GM23338 (cell line): ENCODE data around the gene DRGX. TPM values are rescaled to one million over a fixed set of nuclear protein-coding genes. Genes with fewer than 3 reads are reported as not detected.

Experiments used
- ATAC-seq: fragments of 200-7000 bp; cut with Tn5 transposase; 3 replicates; pipeline ENCODE4 v1.9.1; 2020
- DNase-seq: peaks from one replicate; pipeline ENCODE4 v3.0.0-alpha.2; 2015; ENCODE audit warnings: low spot score
- H2AFZ ChIP-seq: fragments of 200-600 bp; sonication (generic); 2 replicates; pipeline ENCODE4 v1.8.0; 2016; ENCODE audit warnings: antibody characterized with exemption, mild to moderate bottlenecking, moderate library complexity
- H3F3A ChIP-seq: fragments of 200-600 bp; sonication (generic); replicated peaks from 2 replicates; pipeline ENCODE4 v1.8.0; 2017; ENCODE audit warnings: antibody characterized with exemption, mixed run types, low read depth
- H3K27ac ChIP-seq: fragments of 200-600 bp; sonication (generic); 2 replicates; pipeline ENCODE4 v1.6.1; 2016; ENCODE audit warnings: low read depth
- H3K27me3 ChIP-seq: fragments of 200-600 bp; sonication (generic); 2 replicates; pipeline ENCODE4 v1.8.0; 2016; ENCODE audit warnings: mild to moderate bottlenecking, mixed run types, moderate library complexity; ENCODE audit not compliant: insufficient read depth
- H3K36me3 ChIP-seq: fragments of 200-600 bp; sonication (generic); 2 replicates; pipeline ENCODE4 v1.8.0; 2016; ENCODE audit warnings: mild to moderate bottlenecking; ENCODE audit not compliant: insufficient read depth
- H3K4me1 ChIP-seq: fragments of 200-600 bp; sonication (generic); 2 replicates; pipeline ENCODE4 v1.8.0; 2016; ENCODE audit warnings: mild to moderate bottlenecking, moderate library complexity; ENCODE audit not compliant: insufficient read depth
- H3K4me2 ChIP-seq: fragments of 200-600 bp; sonication (generic); 2 replicates; pipeline ENCODE4 v1.7.1; 2017; ENCODE audit warnings: mixed run types
- H3K4me3 ChIP-seq: fragments of 200-600 bp; sonication (generic); 2 replicates; pipeline ENCODE4 v1.6.1; 2016; ENCODE audit warnings: mixed run types
- H3K79me2 ChIP-seq: fragments of 200-600 bp; sonication (generic); replicated peaks from 2 replicates; pipeline ENCODE4 v1.8.0; 2017; ENCODE audit warnings: mild to moderate bottlenecking; ENCODE audit not compliant: insufficient read depth
- H3K9me2 ChIP-seq: fragments of 200-600 bp; sonication (generic); 2 replicates; pipeline ENCODE4 v1.8.0; 2017; ENCODE audit not compliant: insufficient read depth
- H4K20me1 ChIP-seq: fragments of 200-600 bp; sonication (generic); replicated peaks from 2 replicates; pipeline ENCODE4 v1.8.0; 2017; ENCODE audit warnings: mild to moderate bottlenecking; ENCODE audit not compliant: insufficient read depth
- H3K27ac Mint-ChIP-seq: 2 replicates; pipeline ENCODE4 v1.8.0; 2020; ENCODE audit warnings: inconsistent platforms, mild to moderate bottlenecking, moderate library complexity, mixed read lengths
- H3K27me3 Mint-ChIP-seq: 3 replicates; pipeline ENCODE4 v1.8.0; 2022; ENCODE audit warnings: low read depth, mild to moderate bottlenecking, moderate library complexity, mixed read lengths, inconsistent platforms; ENCODE audit not compliant: insufficient read depth, poor library complexity
- H3K36me3 Mint-ChIP-seq: 3 replicates; pipeline ENCODE4 v1.8.0; 2021; ENCODE audit warnings: low read depth, mild to moderate bottlenecking, inconsistent platforms, moderate library complexity, mixed read lengths
- H3K4me1 Mint-ChIP-seq: 3 replicates; pipeline ENCODE4 v1.8.0; 2020; ENCODE audit warnings: mild to moderate bottlenecking, inconsistent platforms, mixed read lengths
- H3K4me3 Mint-ChIP-seq: 3 replicates; pipeline ENCODE4 v1.8.0; 2021; ENCODE audit warnings: moderate library complexity, mild to moderate bottlenecking, inconsistent platforms, mixed read lengths
- H3K9me3 Mint-ChIP-seq: 3 replicates; pipeline ENCODE4 v1.8.0; 2020; ENCODE audit warnings: moderate library complexity, mild to moderate bottlenecking, inconsistent platforms, mixed read lengths
- CREB1 ChIP-seq: fragments of 250-450 bp; sonication (Bioruptor Pico); IDR thresholded peaks from 2 replicates; pipeline ENCODE4 v1.5.0; 2020; ENCODE audit warnings: low read depth, mild to moderate bottlenecking, moderate library complexity
- EZH2 ChIP-seq: fragments of 200-600 bp; sonication (generic); IDR thresholded peaks from one replicate; pipeline ENCODE4 v1.8.0; 2017; ENCODE audit warnings: antibody characterized with exemption, mild to moderate bottlenecking, low read depth; ENCODE audit not compliant: unreplicated experiment
- EZH2phosphoT487 ChIP-seq: fragments of 200-600 bp; sonication (generic); IDR thresholded peaks from one replicate; pipeline ENCODE4 v1.8.1; 2018; ENCODE audit warnings: antibody characterized with exemption; ENCODE audit not compliant: unreplicated experiment
- JUNB ChIP-seq: IDR thresholded peaks from one replicate; pipeline ENCODE4 v1.6.1; 2016; ENCODE audit warnings: antibody characterized with exemption; ENCODE audit not compliant: unreplicated experiment
- NANOG ChIP-seq: IDR thresholded peaks from 2 replicates; pipeline ENCODE4 v1.6.1; 2016; ENCODE audit warnings: antibody characterized with exemption, borderline replicate concordance
- POLR2AphosphoS5 ChIP-seq: IDR thresholded peaks from 2 replicates; pipeline ENCODE4 v1.6.1; 2016; ENCODE audit warnings: antibody characterized with exemption, low read depth
- STAT1 ChIP-seq: IDR thresholded peaks from one replicate; pipeline ENCODE4 v1.6.1; 2016; ENCODE audit warnings: antibody characterized with exemption; ENCODE audit not compliant: unreplicated experiment
- ZNF114 ChIP-seq: fragments of 250-450 bp; sonication (Bioruptor Pico); IDR thresholded peaks from 2 replicates; pipeline ENCODE4 v1.5.0; 2020; ENCODE audit warnings: mild to moderate bottlenecking, moderate library complexity
- ZNF331 ChIP-seq: fragments of 250-450 bp; sonication (Bioruptor Pico); IDR thresholded peaks from 2 replicates; pipeline ENCODE4 v1.5.0; 2020; ENCODE audit warnings: low read depth, mild to moderate bottlenecking, moderate library complexity
- polyA plus RNA-seq: library from polyadenylated mRNA; unstranded; fragments of >200 nt; fragmentation: Nextera tagmentation; extraction: Ambion mirVana; gene quantifications from 2 replicates; pipeline ENCODE4 v1.2.1, GENCODE V29; 2016
- total RNA-seq: library from RNA; depleted of rRNA; stranded (reverse); fragments of >200 nt; shearing (Covaris generic); gene quantifications from 2 replicates; pipeline ENCODE4 v1.2.3, GENCODE V29; 2014
- TF ChIP-seq, protein P1 (sequence below): IDR thresholded peaks from 2 replicates; pipeline ENCODE4 v1.6.1; 2016; ENCODE audit warnings: antibody characterized with exemption
- TF ChIP-seq, protein P2 (sequence below): IDR thresholded peaks from one replicate; pipeline ENCODE4 v1.6.1; 2018; ENCODE audit warnings: antibody characterized with exemption; ENCODE audit not compliant: unreplicated experiment
- TF ChIP-seq, protein P3 (sequence below), 2 experiments: fragments of 200-600 bp in 1 of 2; sonication (generic) in 1 of 2; conservative IDR thresholded peaks; 2 replicates each; pipeline versions ENCODE4 v1.5.1 to v1.6.1; 2016 to 2017; ENCODE audit warnings: antibody characterized with exemption in 2 of 2, low read depth in 2 of 2, mild to moderate bottlenecking in 2 of 2, moderate library complexity in 1 of 2
- TF ChIP-seq, protein P4 (sequence below): fragments of 250-450 bp; sonication (Bioruptor Pico); IDR thresholded peaks from 2 replicates; pipeline ENCODE4 v1.5.0; 2020; ENCODE audit warnings: mild to moderate bottlenecking, moderate library complexity

Gene DRGX
- total and polyA plus RNA-seq, 2 experiments from 2014 or later = not detected

DNA sequence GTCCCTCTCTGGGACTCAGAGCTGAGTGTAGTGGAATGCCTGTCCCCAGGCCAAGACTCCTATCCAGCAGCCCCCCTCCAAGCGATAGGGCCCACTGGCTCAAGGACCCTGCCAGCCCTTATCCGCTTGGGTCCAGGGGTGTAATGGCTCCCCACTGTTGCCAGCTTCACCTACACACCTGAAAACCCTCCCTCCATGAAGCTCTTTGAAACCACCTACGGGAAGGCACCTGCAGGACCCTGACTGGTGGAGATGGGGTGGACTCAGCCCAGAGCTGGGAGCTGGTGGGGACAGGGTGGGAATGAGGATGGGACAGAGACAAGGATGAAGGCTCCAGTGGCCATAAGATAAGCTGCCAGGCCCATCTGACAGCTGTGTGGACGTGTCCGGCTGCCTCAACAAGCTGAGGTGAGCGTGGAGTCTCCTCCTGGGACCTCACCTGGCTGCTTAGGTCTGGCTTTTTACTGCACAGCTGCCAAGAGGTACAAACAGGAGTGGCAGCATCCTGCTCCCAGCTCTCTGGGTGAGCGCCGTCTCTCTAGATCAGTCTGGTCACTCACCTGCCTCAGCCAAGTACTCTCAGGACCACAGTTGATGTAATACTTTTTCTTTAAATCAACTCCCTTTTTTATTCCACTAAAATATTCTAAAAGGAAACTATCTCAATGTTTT is 41.9 kb downstream of the DRGX start:
- Histone ChIP-seq H3K4me3 (no peak overlapping the region), H3K9me2 (0 out of 2 replicates have a peak, but pooled peaks cover 2% of the 10 kb centered on the region), H3K4me2 (no peak overlapping the region), H3K27me3 (no peaks in the 10 kb centered on the region), H4K20me1 (no peaks in the 10 kb centered on the region), H3K27ac (no peak overlapping the region), H3K79me2 (no peaks in the 10 kb centered on the region), H3K36me3 (no peaks in the 10 kb centered on the region), H2AFZ (no peak overlapping the region), H3F3A (no peaks in the 10 kb centered on the region), H3K4me1 (no peaks in the 10 kb centered on the region)
- ATAC-seq (no peak), DNase-seq (no peak)
- TF ChIP-seq, protein P1, sequence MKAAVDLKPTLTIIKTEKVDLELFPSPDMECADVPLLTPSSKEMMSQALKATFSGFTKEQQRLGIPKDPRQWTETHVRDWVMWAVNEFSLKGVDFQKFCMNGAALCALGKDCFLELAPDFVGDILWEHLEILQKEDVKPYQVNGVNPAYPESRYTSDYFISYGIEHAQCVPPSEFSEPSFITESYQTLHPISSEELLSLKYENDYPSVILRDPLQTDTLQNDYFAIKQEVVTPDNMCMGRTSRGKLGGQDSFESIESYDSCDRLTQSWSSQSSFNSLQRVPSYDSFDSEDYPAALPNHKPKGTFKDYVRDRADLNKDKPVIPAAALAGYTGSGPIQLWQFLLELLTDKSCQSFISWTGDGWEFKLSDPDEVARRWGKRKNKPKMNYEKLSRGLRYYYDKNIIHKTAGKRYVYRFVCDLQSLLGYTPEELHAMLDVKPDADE = no peak
- TF ChIP-seq, protein P2, sequence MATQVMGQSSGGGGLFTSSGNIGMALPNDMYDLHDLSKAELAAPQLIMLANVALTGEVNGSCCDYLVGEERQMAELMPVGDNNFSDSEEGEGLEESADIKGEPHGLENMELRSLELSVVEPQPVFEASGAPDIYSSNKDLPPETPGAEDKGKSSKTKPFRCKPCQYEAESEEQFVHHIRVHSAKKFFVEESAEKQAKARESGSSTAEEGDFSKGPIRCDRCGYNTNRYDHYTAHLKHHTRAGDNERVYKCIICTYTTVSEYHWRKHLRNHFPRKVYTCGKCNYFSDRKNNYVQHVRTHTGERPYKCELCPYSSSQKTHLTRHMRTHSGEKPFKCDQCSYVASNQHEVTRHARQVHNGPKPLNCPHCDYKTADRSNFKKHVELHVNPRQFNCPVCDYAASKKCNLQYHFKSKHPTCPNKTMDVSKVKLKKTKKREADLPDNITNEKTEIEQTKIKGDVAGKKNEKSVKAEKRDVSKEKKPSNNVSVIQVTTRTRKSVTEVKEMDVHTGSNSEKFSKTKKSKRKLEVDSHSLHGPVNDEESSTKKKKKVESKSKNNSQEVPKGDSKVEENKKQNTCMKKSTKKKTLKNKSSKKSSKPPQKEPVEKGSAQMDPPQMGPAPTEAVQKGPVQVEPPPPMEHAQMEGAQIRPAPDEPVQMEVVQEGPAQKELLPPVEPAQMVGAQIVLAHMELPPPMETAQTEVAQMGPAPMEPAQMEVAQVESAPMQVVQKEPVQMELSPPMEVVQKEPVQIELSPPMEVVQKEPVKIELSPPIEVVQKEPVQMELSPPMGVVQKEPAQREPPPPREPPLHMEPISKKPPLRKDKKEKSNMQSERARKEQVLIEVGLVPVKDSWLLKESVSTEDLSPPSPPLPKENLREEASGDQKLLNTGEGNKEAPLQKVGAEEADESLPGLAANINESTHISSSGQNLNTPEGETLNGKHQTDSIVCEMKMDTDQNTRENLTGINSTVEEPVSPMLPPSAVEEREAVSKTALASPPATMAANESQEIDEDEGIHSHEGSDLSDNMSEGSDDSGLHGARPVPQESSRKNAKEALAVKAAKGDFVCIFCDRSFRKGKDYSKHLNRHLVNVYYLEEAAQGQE = no peak
- no peak for TF ChIP-seq NANOG
- no peak for TF ChIP-seq CREB1 (CRISPR knock-in tag)
- no peak for TF ChIP-seq EZH2phosphoT487
- no peak for TF ChIP-seq STAT1
- TF ChIP-seq ZNF331 (CRISPR knock-in tag) = no peak
- TF ChIP-seq POLR2AphosphoS5 = no peak
- no peak for TF ChIP-seq ZNF114
- no peak for TF ChIP-seq JUNB
- TF ChIP-seq, protein P3, sequence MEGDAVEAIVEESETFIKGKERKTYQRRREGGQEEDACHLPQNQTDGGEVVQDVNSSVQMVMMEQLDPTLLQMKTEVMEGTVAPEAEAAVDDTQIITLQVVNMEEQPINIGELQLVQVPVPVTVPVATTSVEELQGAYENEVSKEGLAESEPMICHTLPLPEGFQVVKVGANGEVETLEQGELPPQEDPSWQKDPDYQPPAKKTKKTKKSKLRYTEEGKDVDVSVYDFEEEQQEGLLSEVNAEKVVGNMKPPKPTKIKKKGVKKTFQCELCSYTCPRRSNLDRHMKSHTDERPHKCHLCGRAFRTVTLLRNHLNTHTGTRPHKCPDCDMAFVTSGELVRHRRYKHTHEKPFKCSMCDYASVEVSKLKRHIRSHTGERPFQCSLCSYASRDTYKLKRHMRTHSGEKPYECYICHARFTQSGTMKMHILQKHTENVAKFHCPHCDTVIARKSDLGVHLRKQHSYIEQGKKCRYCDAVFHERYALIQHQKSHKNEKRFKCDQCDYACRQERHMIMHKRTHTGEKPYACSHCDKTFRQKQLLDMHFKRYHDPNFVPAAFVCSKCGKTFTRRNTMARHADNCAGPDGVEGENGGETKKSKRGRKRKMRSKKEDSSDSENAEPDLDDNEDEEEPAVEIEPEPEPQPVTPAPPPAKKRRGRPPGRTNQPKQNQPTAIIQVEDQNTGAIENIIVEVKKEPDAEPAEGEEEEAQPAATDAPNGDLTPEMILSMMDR (conservative IDR thresholded peaks at IDR 0.05; ENCODE audit: low read depth in 2 of 2) = no peak
- TF ChIP-seq, protein P4, sequence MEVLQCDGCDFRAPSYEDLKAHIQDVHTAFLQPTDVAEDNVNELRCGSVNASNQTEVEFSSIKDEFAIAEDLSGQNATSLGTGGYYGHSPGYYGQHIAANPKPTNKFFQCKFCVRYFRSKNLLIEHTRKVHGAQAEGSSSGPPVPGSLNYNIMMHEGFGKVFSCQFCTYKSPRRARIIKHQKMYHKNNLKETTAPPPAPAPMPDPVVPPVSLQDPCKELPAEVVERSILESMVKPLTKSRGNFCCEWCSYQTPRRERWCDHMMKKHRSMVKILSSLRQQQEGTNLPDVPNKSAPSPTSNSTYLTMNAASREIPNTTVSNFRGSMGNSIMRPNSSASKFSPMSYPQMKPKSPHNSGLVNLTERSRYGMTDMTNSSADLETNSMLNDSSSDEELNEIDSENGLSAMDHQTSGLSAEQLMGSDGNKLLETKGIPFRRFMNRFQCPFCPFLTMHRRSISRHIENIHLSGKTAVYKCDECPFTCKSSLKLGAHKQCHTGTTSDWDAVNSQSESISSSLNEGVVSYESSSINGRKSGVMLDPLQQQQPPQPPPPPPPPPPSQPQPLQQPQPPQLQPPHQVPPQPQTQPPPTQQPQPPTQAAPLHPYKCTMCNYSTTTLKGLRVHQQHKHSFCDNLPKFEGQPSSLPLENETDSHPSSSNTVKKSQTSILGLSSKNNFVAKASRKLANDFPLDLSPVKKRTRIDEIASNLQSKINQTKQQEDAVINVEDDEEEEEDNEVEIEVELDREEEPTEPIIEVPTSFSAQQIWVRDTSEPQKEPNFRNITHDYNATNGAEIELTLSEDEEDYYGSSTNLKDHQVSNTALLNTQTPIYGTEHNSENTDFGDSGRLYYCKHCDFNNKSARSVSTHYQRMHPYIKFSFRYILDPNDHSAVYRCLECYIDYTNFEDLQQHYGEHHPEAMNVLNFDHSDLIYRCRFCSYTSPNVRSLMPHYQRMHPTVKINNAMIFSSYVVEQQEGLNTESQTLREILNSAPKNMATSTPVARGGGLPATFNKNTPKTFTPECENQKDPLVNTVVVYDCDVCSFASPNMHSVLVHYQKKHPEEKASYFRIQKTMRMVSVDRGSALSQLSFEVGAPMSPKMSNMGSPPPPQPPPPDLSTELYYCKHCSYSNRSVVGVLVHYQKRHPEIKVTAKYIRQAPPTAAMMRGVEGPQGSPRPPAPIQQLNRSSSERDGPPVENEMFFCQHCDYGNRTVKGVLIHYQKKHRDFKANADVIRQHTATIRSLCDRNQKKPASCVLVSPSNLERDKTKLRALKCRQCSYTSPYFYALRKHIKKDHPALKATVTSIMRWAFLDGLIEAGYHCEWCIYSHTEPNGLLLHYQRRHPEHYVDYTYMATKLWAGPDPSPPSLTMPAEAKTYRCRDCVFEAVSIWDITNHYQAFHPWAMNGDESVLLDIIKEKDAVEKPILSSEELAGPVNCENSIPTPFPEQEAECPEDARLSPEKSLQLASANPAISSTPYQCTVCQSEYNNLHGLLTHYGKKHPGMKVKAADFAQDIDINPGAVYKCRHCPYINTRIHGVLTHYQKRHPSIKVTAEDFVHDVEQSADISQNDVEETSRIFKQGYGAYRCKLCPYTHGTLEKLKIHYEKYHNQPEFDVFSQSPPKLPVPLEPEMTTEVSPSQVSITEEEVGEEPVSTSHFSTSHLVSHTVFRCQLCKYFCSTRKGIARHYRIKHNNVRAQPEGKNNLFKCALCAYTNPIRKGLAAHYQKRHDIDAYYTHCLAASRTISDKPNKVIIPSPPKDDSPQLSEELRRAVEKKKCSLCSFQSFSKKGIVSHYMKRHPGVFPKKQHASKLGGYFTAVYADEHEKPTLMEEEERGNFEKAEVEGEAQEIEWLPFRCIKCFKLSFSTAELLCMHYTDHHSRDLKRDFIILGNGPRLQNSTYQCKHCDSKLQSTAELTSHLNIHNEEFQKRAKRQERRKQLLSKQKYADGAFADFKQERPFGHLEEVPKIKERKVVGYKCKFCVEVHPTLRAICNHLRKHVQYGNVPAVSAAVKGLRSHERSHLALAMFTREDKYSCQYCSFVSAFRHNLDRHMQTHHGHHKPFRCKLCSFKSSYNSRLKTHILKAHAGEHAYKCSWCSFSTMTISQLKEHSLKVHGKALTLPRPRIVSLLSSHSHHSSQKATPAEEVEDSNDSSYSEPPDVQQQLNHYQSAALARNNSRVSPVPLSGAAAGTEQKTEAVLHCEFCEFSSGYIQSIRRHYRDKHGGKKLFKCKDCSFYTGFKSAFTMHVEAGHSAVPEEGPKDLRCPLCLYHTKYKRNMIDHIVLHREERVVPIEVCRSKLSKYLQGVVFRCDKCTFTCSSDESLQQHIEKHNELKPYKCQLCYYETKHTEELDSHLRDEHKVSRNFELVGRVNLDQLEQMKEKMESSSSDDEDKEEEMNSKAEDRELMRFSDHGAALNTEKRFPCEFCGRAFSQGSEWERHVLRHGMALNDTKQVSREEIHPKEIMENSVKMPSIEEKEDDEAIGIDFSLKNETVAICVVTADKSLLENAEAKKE (CRISPR knock-in tag) = no peak
- TF ChIP-seq EZH2 = no peak
- H3K4me3 Mint-ChIP-seq = no peak overlapping the region
- H3K27ac Mint-ChIP-seq = no peak overlapping the region
- H3K4me1 Mint-ChIP-seq = no peaks in the 10 kb centered on the region
- no peaks in the 10 kb centered on the region for H3K36me3 Mint-ChIP-seq
- H3K27me3 Mint-ChIP-seq = no peaks in the 10 kb centered on the region
- peaks cover 6% of the 10 kb centered on the region; the same call in 1 of the 3 replicates for H3K9me3 Mint-ChIP-seq
